Muscle layer of colon (tissue), 2 donors: Measurements from ENCODE around the gene TRAF6.

ENCODE experiments used
- H3K27ac ChIP-seq: one replicate; pipeline ENCODE4 v1.7.0; 2013; ENCODE audit warnings: low read depth, mild to moderate bottlenecking, low read length, moderate library complexity
- H3K27me3 ChIP-seq, 2 donors: one replicate each; pipeline ENCODE4 v1.7.0; 2013; ENCODE audit warnings: low read length in 2 of 2, mild to moderate bottlenecking in 2 of 2; ENCODE audit not compliant: insufficient read depth in 2 of 2, control insufficient read depth in 1 of 2
- H3K36me3 ChIP-seq: one replicate; pipeline ENCODE4 v1.7.0; 2013; ENCODE audit warnings: mild to moderate bottlenecking, low read length; ENCODE audit not compliant: insufficient read depth
- H3K4me1 ChIP-seq: one replicate; pipeline ENCODE4 v1.7.0; 2013; ENCODE audit warnings: mild to moderate bottlenecking, low read length; ENCODE audit not compliant: insufficient read depth
- H3K4me3 ChIP-seq, 2 donors: one replicate each; pipeline ENCODE4 v1.7.0; 2013; ENCODE audit warnings: low read length in 2 of 2, low read depth in 1 of 2, mild to moderate bottlenecking in 1 of 2, moderate library complexity in 1 of 2
- H3K9ac ChIP-seq: one replicate; pipeline ENCODE4 v1.7.0; 2013; ENCODE audit warnings: low read length
- H3K9me3 ChIP-seq: one replicate; pipeline ENCODE4 v1.7.0; 2013; ENCODE audit warnings: mild to moderate bottlenecking, low read length
- donor health status: abdominal sarcoma.
- donor health status: Adenocarcinoma of cecum.

The TRAF6 gene

GRCh38 chr11:36467916-36468315 is 42.2 kb downstream of the TRAF6 start:
- no peak overlapping the region for H3K27ac ChIP-seq
- H3K4me1 ChIP-seq, result no peaks in the 10 kb centered on the region
- no peaks in the 10 kb centered on the region for H3K27me3 ChIP-seq
- H3K4me3 ChIP-seq, result no peak overlapping the region
- H3K36me3 ChIP-seq, result no peaks in the 10 kb centered on the region
- H3K9me3 ChIP-seq, result no peaks in the 10 kb centered on the region
- no peak overlapping the region for H3K9ac ChIP-seq

- no peaks in the 10 kb centered on the region for H3K27me3 ChIP-seq
- H3K9ac ChIP-seq, result no peak overlapping the region
- H3K27ac ChIP-seq, result no peak overlapping the region
- no peaks in the 10 kb centered on the region for H3K36me3 ChIP-seq
- no peaks in the 10 kb centered on the region for H3K4me1 ChIP-seq
- no peak overlapping the region for H3K4me3 ChIP-seq
- no peaks in the 10 kb centered on the region for H3K9me3 ChIP-seq
These were observed 43.1 kb downstream of the TRAF6 start for GRCh38 chr11:36467012-36467411.

- Histone ChIP-seq H3K9me3 (no peaks in the 10 kb centered on the region), H3K9ac (no peak overlapping the region), H3K36me3 (no peaks in the 10 kb centered on the region), H3K27ac (no peak overlapping the region), H3K4me3 (no peak overlapping the region), H3K4me1 (no peaks in the 10 kb centered on the region), H3K27me3 (no peaks in the 10 kb centered on the region)
These were observed 44.5 kb downstream of the TRAF6 start for GRCh38 chr11:36465449-36466163.

DNA sequence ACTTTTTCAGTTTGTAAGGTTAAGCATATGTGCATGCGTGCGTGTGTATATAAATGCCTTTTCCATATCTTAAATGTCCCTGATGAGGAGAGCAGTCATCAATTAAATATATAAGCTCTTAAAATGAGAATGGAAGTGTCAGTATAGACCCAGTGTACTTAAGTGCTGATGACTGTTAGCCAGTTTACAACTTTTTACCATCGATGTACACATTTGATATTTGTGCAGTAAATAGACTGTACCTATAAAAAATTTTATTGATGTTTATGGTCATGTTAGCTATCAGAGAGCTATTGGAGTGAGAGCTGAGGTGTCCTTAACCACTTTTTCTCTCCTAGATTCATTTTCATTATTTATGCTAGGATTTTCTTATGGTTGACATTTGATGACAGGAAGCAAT is 45.4 kb downstream of the TRAF6 start:
- no peaks in the 10 kb centered on the region for H3K4me1 ChIP-seq
- no peak overlapping the region for H3K4me3 ChIP-seq
- no peak overlapping the region for H3K27ac ChIP-seq
- H3K36me3 ChIP-seq, result no peaks in the 10 kb centered on the region
- no peaks in the 10 kb centered on the region for H3K27me3 ChIP-seq
- H3K9me3 ChIP-seq, result no peaks in the 10 kb centered on the region
- H3K9ac ChIP-seq, result no peak overlapping the region

DNA sequence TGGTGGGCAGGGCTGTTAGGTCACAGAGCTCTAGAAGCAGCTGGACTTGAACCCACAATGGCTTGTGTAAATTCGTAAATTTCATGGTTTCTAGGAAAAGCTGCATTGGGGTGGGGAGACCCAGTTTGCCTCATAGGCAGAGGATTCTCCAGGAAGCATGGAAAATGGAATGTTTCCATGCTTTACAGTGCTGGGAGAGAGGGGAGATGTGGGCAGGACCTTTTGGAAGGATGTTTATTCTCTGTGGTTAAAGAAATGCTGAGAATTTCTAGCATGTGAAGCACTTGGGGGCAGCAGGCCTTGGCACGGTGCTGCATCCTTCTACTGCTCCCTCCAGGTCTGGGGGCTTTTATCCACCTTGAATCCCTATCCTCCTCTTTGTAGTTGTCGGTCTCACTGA is 46.3 kb downstream of the TRAF6 start:
- no peak overlapping the region for H3K27ac ChIP-seq
- H3K9me3 ChIP-seq, result no peaks in the 10 kb centered on the region
- no peaks in the 10 kb centered on the region for H3K4me1 ChIP-seq
- no peak overlapping the region for H3K4me3 ChIP-seq
- H3K27me3 ChIP-seq, result no peaks in the 10 kb centered on the region
- no peak overlapping the region for H3K9ac ChIP-seq
- H3K36me3 ChIP-seq, result no peaks in the 10 kb centered on the region

DNA sequence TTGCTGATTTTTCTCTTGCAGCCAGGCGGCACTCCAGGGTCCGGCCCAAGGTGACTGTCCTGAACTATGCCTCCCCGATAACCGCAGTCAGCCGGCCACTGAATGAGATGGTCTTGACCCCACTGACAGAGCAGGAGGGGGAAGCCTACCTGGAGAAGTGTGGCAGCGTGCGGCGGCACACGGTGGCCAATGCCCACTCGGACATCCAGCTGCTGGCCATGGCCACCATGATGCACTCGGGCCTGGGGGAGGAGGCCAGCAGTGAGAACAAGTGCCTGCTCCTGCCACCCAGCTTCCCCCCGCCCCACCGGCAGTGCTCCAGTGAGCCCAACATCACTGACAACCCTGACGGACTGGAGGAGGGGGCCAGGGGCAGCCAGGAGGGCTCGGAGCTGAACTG is 47.8 kb downstream of the TRAF6 start:
- no peak overlapping the region for H3K27ac ChIP-seq
- H3K36me3 ChIP-seq, result no peaks in the 10 kb centered on the region
- H3K9me3 ChIP-seq, result no peaks in the 10 kb centered on the region
- H3K9ac ChIP-seq, result no peak overlapping the region
- no peaks in the 10 kb centered on the region for H3K27me3 ChIP-seq
- no peak overlapping the region for H3K4me3 ChIP-seq
- H3K4me1 ChIP-seq, result no peaks in the 10 kb centered on the region

DNA sequence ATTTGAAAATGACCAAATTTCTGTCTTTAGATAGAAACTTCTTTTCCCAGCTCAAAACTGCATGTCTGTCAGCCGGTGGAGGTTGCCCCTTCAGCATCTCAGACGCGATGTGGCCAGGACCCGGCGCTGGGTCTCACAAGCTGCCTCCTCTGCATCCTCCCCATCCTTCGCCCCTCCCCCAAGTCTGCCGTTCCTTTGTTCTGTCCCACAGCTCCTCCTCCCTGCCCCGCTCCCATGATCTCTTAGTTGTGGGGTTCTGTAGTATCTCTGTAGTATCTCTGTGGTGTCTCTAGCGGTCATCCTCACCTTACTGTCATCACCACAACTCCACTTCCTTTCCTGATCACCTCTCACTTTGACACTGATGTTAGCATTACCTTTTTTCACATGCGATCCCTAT is 49.9 kb downstream of the TRAF6 start:
- Histone ChIP-seq H3K9me3 (no peaks in the 10 kb centered on the region), H3K27me3 (no peaks in the 10 kb centered on the region), H3K36me3 (no peaks in the 10 kb centered on the region), H3K27ac (no peak overlapping the region), H3K4me3 (no peak overlapping the region), H3K9ac (no peak overlapping the region), H3K4me1 (no peaks in the 10 kb centered on the region)

DNA sequence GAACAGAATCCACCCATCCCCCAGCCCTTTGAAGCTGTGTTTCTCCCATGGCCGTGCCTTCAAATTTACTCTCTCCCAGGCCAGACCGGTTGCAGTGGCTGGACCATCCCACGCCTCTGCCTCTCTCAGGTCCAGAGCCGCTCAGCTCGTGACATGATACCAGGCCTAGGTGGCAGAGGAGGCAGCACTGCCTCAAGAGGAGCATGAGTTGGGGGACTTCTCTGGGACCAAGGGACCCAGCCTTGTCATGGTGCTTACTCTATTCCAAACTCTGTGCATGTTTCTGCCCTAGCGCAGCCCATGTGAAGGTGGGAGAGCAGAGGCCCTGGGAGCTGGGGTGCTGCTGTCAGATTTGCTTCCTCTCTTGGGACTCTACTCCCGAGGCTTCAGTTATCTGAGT is 51.0 kb downstream of the TRAF6 start:
- H3K9me3 ChIP-seq, result no peaks in the 10 kb centered on the region
- H3K4me3 ChIP-seq, result no peak overlapping the region
- no peak overlapping the region for H3K9ac ChIP-seq
- no peaks in the 10 kb centered on the region for H3K27me3 ChIP-seq
- H3K4me1 ChIP-seq, result no peaks in the 10 kb centered on the region
- H3K36me3 ChIP-seq, result no peaks in the 10 kb centered on the region
- H3K27ac ChIP-seq, result no peak overlapping the region

GRCh38 chr11:36458129-36458915 is 51.8 kb downstream of the TRAF6 start:
- no peaks in the 10 kb centered on the region for H3K9me3 ChIP-seq
- H3K4me3 ChIP-seq, result no peak overlapping the region
- H3K36me3 ChIP-seq, result no peaks in the 10 kb centered on the region
- no peak overlapping the region for H3K27ac ChIP-seq
- no peaks in the 10 kb centered on the region for H3K4me1 ChIP-seq
- H3K9ac ChIP-seq, result no peak overlapping the region
- H3K27me3 ChIP-seq, result no peaks in the 10 kb centered on the region

GRCh38 chr11:36456156-36456555 is 53.9 kb downstream of the TRAF6 start:
- Histone ChIP-seq H3K36me3 (no peaks in the 10 kb centered on the region), H3K4me1 (no peaks in the 10 kb centered on the region), H3K4me3 (no peak overlapping the region), H3K9ac (no peak overlapping the region), H3K9me3 (no peaks in the 10 kb centered on the region), H3K27ac (no peak overlapping the region), H3K27me3 (no peaks in the 10 kb centered on the region)

- H3K4me3 ChIP-seq, result no peak overlapping the region
- H3K4me1 ChIP-seq, result no peaks in the 10 kb centered on the region
- no peak overlapping the region for H3K27ac ChIP-seq
- H3K9ac ChIP-seq, result no peak overlapping the region
- no peaks in the 10 kb centered on the region for H3K27me3 ChIP-seq
- no peaks in the 10 kb centered on the region for H3K36me3 ChIP-seq
- no peaks in the 10 kb centered on the region for H3K9me3 ChIP-seq
These were observed 54.4 kb downstream of the TRAF6 start for GRCh38 chr11:36455658-36456111.
